Mononuclear cell (primary cell): Measurements from ENCODE around the gene GSK3B. TPM values are rescaled to one million over a fixed set of nuclear protein-coding genes. Genes with fewer than 3 reads are reported as not detected.
"Not testable (repeated sequence)": the region's sequence is repeated elsewhere in the genome, so short reads cannot be mapped to it uniquely, and the experiment has no call there.

Source experiments
- H3K27me3 ChIP-seq: 2 replicates; pipeline ENCODE4 v1.6.0; 2011; ENCODE audit warnings: low read length, control low read depth; ENCODE audit not compliant: insufficient read depth
- H3K4me1 ChIP-seq: 2 replicates; pipeline ENCODE4 v1.5.1; 2011; ENCODE audit warnings: mild to moderate bottlenecking, low read length, control low read depth; ENCODE audit not compliant: insufficient read depth
- H3K4me3 ChIP-seq: 2 replicates; pipeline ENCODE4 v1.5.1; 2011; ENCODE audit warnings: mild to moderate bottlenecking, low read length, moderate library complexity
- H3K9me3 ChIP-seq: 2 replicates; pipeline ENCODE4 v1.5.1; 2011; ENCODE audit warnings: low read depth, mild to moderate bottlenecking, control low read depth, low read length
- total RNA-seq: library from RNA; depleted of rRNA; stranded (reverse); fragments of >200 nt; gene quantifications from one replicate; pipeline ENCODE4 v1.2.3, GENCODE V29; 2012

Gene GSK3B
- total RNA-seq, 1 donor, result 41.2 TPM

GRCh38 chr3:120024103-120024502 lies 70.1 kb downstream of the GSK3B start:
- peaks cover 9% of the 10 kb centered on the region for H3K4me1 ChIP-seq

GRCh38 chr3:120022729-120023128 lies 71.5 kb downstream of the GSK3B start:
- H3K4me1 ChIP-seq, result peaks cover 9% of the 10 kb centered on the region
- H3K27me3 ChIP-seq, result no peaks in the 10 kb centered on the region
- H3K4me3 ChIP-seq, result no peak overlapping the region
- H3K9me3 ChIP-seq, result no peaks in the 10 kb centered on the region

More at GRCh38 chr3:120024103-120024502, 70.1 kb downstream of the GSK3B start:
- H3K4me3 ChIP-seq, result no peak overlapping the region
- H3K27me3 ChIP-seq, result no peaks in the 10 kb centered on the region
- no peaks in the 10 kb centered on the region for H3K9me3 ChIP-seq

- H3K27me3 ChIP-seq, result no peaks in the 10 kb centered on the region
- H3K4me3 ChIP-seq, result no peak overlapping the region
- no peaks in the 10 kb centered on the region for H3K9me3 ChIP-seq
- peaks cover 9% of the 10 kb centered on the region for H3K4me1 ChIP-seq
Measured at GRCh38 chr3:120021523-120021922, 72.7 kb downstream of the GSK3B start.

- Histone ChIP-seq H3K9me3 (no peaks in the 10 kb centered on the region), H3K4me1 (peaks cover 9% of the 10 kb centered on the region), H3K27me3 (no peaks in the 10 kb centered on the region), H3K4me3 (no peak overlapping the region)
Measured at GRCh38 chr3:120018299-120018698, 75.9 kb downstream of the GSK3B start.

GRCh38 chr3:120017692-120018091 lies 76.6 kb downstream of the GSK3B start:
- Histone ChIP-seq H3K4me1 (peaks cover 9% of the 10 kb centered on the region), H3K9me3 (no peaks in the 10 kb centered on the region), H3K4me3 (no peak overlapping the region), H3K27me3 (no peaks in the 10 kb centered on the region)

GRCh38 chr3:120013481-120013880 lies 80.8 kb downstream of the GSK3B start:
- Histone ChIP-seq H3K9me3 (no peaks in the 10 kb centered on the region), H3K4me1 (no peaks in the 10 kb centered on the region), H3K4me3 (no peak overlapping the region), H3K27me3 (no peaks in the 10 kb centered on the region)

GRCh38 chr3:120005741-120006140 lies 88.5 kb downstream of the GSK3B start:
- H3K9me3 ChIP-seq, H3K4me3 ChIP-seq, H3K4me1 ChIP-seq, H3K27me3 ChIP-seq: not testable (repeated sequence)

- H3K9me3 ChIP-seq, H3K27me3 ChIP-seq, H3K4me1 ChIP-seq, H3K4me3 ChIP-seq: not testable (repeated sequence)
Measured at GRCh38 chr3:120004008-120004498, 90.2 kb downstream of the GSK3B start.

- no peaks in the 10 kb centered on the region for H3K9me3 ChIP-seq
- H3K4me1 ChIP-seq, result peaks cover 4% of the 10 kb centered on the region
- H3K27me3 ChIP-seq, result no peaks in the 10 kb centered on the region
- no peak overlapping the region for H3K4me3 ChIP-seq
Measured at GRCh38 chr3:119998166-119998565, 96.1 kb downstream of the GSK3B start.

- Histone ChIP-seq H3K27me3 (no peaks in the 10 kb centered on the region), H3K4me3 (no peak overlapping the region), H3K9me3 (no peaks in the 10 kb centered on the region)
Measured at GRCh38 chr3:119990888-119991287, 103.4 kb downstream of the GSK3B start.

GRCh38 chr3:119989981-119990655 lies 104.1 kb downstream of the GSK3B start:
- Histone ChIP-seq H3K4me1 (peaks cover 30% of the 10 kb centered on the region), H3K4me3 (no peak overlapping the region), H3K27me3 (no peaks in the 10 kb centered on the region), H3K9me3 (no peaks in the 10 kb centered on the region)

More at GRCh38 chr3:119990888-119991287, 103.4 kb downstream of the GSK3B start:
- peaks cover 30% of the 10 kb centered on the region for H3K4me1 ChIP-seq

GRCh38 chr3:119986812-119987211 lies 107.4 kb downstream of the GSK3B start:
- peaks cover 26% of the 10 kb centered on the region for H3K4me1 ChIP-seq
- H3K4me3 ChIP-seq, H3K9me3 ChIP-seq, H3K27me3 ChIP-seq: not testable (repeated sequence)

- no peaks in the 10 kb centered on the region for H3K9me3 ChIP-seq
Measured at GRCh38 chr3:119981386-119981785, 112.9 kb downstream of the GSK3B start.

GRCh38 chr3:119978554-119979208 lies 115.6 kb downstream of the GSK3B start:
- H3K4me3 ChIP-seq, result no peak overlapping the region
- H3K27me3 ChIP-seq, result no peaks in the 10 kb centered on the region
- no peaks in the 10 kb centered on the region for H3K4me1 ChIP-seq
- no peaks in the 10 kb centered on the region for H3K9me3 ChIP-seq

More at GRCh38 chr3:119981386-119981785, 112.9 kb downstream of the GSK3B start:
- no peaks in the 10 kb centered on the region for H3K27me3 ChIP-seq
- no peaks in the 10 kb centered on the region for H3K4me1 ChIP-seq
- no peak overlapping the region for H3K4me3 ChIP-seq

GRCh38 chr3:119977353-119977752 lies 116.9 kb downstream of the GSK3B start:
- Histone ChIP-seq H3K4me3 (no peak overlapping the region), H3K27me3 (no peaks in the 10 kb centered on the region), H3K9me3 (no peaks in the 10 kb centered on the region), H3K4me1 (no peaks in the 10 kb centered on the region)

- Histone ChIP-seq H3K4me3 (no peak overlapping the region), H3K9me3 (no peaks in the 10 kb centered on the region), H3K4me1 (no peaks in the 10 kb centered on the region), H3K27me3 (no peaks in the 10 kb centered on the region)
Measured at GRCh38 chr3:119976214-119976613, 118.0 kb downstream of the GSK3B start.
